Neural cell (in vitro differentiated cells): Measurements from ENCODE around the gene IMPG2. TPM values are rescaled to one million over a fixed set of nuclear protein-coding genes. Genes with fewer than 3 reads are reported as not detected.

ENCODE experiments used
- H2AFZ ChIP-seq: fragments of 200-600, 300-800 bp; sonication (generic), shearing (Covaris generic); 2 replicates; pipeline ENCODE4 v1.6.0; 2014; ENCODE audit warnings: low read depth, mild to moderate bottlenecking, antibody characterized with exemption, low read length, moderate library complexity
- H3F3A ChIP-seq: fragments of 200-600 bp; shearing (Covaris generic); 2 replicates; pipeline ENCODE4 v1.6.1; 2016; ENCODE audit warnings: mild to moderate bottlenecking, moderate library complexity, mixed read lengths, antibody characterized with exemption, low read length; ENCODE audit not compliant: insufficient read depth, poor library complexity, severe bottlenecking
- H3K27ac ChIP-seq: fragments of 200-600, 300-800 bp; sonication (generic), shearing (Covaris generic); 2 replicates; pipeline ENCODE4 v1.5.1; 2014; ENCODE audit warnings: mild to moderate bottlenecking, low read length, moderate library complexity
- H3K27me3 ChIP-seq: fragments of 300-800, 200-600 bp; sonication (generic), shearing (Covaris generic); 2 replicates; pipeline ENCODE4 v1.6.0; 2014; ENCODE audit warnings: mild to moderate bottlenecking, low read depth, low read length, moderate library complexity; ENCODE audit not compliant: insufficient read depth
- H3K36me3 ChIP-seq: fragments of 300-800, 200-600 bp; sonication (generic), shearing (Covaris generic); 2 replicates; pipeline ENCODE4 v1.5.1; 2014; ENCODE audit warnings: mild to moderate bottlenecking, antibody characterized with exemption, low read length, moderate library complexity; ENCODE audit not compliant: insufficient read depth
- H3K4me2 ChIP-seq: fragments of 300-800, 200-600 bp; sonication (generic), shearing (Covaris generic); 2 replicates; pipeline ENCODE4 v1.6.0; 2014; ENCODE audit warnings: mild to moderate bottlenecking, low read length
- H3K4me3 ChIP-seq: fragments of 300-800, 200-600 bp; sonication (generic), shearing (Covaris generic); 2 replicates; pipeline ENCODE4 v1.5.1; 2014; ENCODE audit warnings: mild to moderate bottlenecking, low read length, moderate library complexity
- H3K79me2 ChIP-seq: fragments of 200-600 bp; shearing (Covaris generic); replicated peaks from 2 replicates; pipeline ENCODE4 v1.6.0; 2014; ENCODE audit warnings: mild to moderate bottlenecking, low read length, moderate library complexity; ENCODE audit not compliant: insufficient read depth
- H3K9ac ChIP-seq: fragments of 300-800, 200-600 bp; sonication (generic), shearing (Covaris generic); 2 replicates; pipeline ENCODE4 v1.6.1; 2016; ENCODE audit warnings: mild to moderate bottlenecking, low read length, mixed read lengths
- H3K9me2 ChIP-seq: fragments of 200-600 bp; shearing (Covaris generic); 2 replicates; pipeline ENCODE4 v1.6.1; 2016; ENCODE audit warnings: mild to moderate bottlenecking, low read length, mixed read lengths; ENCODE audit not compliant: insufficient read depth
- H3K9me3 ChIP-seq: fragments of 200-600, 300-800 bp; sonication (generic), shearing (Covaris generic); 2 replicates; pipeline ENCODE4 v1.6.1; 2016; ENCODE audit warnings: mild to moderate bottlenecking, mixed run types, low read length, moderate library complexity, mixed read lengths
- H4K20me1 ChIP-seq: fragments of 200-600 bp; shearing (Covaris generic); 2 replicates; pipeline ENCODE4 v1.6.1; 2016; ENCODE audit warnings: mild to moderate bottlenecking, mixed run types; ENCODE audit not compliant: insufficient read depth
- EP300 ChIP-seq: fragments of 450-650 bp; conservative IDR thresholded peaks from 2 replicates; pipeline ENCODE4 v1.6.1; 2014; ENCODE audit warnings: antibody characterized with exemption, mild to moderate bottlenecking, moderate library complexity; ENCODE audit not compliant: poor library complexity, severe bottlenecking
- EZH2 ChIP-seq: fragments of 200-600, 300-800 bp; shearing (Covaris generic), sonication (generic); IDR thresholded peaks from 2 replicates; pipeline ENCODE4 v1.6.1; 2014; ENCODE audit warnings: antibody characterized with exemption, low read length, borderline replicate concordance, mild to moderate bottlenecking; ENCODE audit not compliant: insufficient read depth, poor library complexity, severe bottlenecking
- MXI1 ChIP-seq: fragments of 450-650 bp; conservative IDR thresholded peaks from 2 replicates; pipeline ENCODE4 v1.6.1; 2014; ENCODE audit warnings: antibody characterized with exemption, mild to moderate bottlenecking; ENCODE audit not compliant: poor library complexity, severe bottlenecking
- POLR2AphosphoS5 ChIP-seq: IDR thresholded peaks from 2 replicates; pipeline ENCODE4 v1.6.1; 2012
- RAD21 ChIP-seq: fragments of 450-650 bp; conservative IDR thresholded peaks from 2 replicates; pipeline ENCODE4 v1.6.1; 2014; ENCODE audit warnings: antibody characterized with exemption, mild to moderate bottlenecking, moderate library complexity
- SMC3 ChIP-seq: fragments of 450-650 bp; conservative IDR thresholded peaks from 2 replicates; pipeline ENCODE4 v1.6.1; 2014; ENCODE audit warnings: antibody characterized with exemption, mild to moderate bottlenecking, moderate library complexity; ENCODE audit not compliant: poor library complexity
- TAF1 ChIP-seq: IDR thresholded peaks from 2 replicates; pipeline ENCODE4 v1.6.1; 2012; ENCODE audit warnings: low read depth
- polyA plus RNA-seq: library from polyadenylated mRNA; depleted of rRNA; stranded (reverse); fragments of >200 nt; gene quantifications from 2 replicates; pipeline ENCODE4 v1.2.3, GENCODE V29; 2014
- TF ChIP-seq, protein P1 (sequence below): fragments of 450-650 bp; IDR thresholded peaks from 2 replicates; pipeline ENCODE4 v1.5.1; 2014; ENCODE audit warnings: antibody characterized with exemption, mild to moderate bottlenecking, moderate library complexity; ENCODE audit not compliant: poor library complexity, severe bottlenecking
- TF ChIP-seq, protein P2 (sequence below): IDR thresholded peaks from 2 replicates; pipeline ENCODE4 v1.6.1; 2012; ENCODE audit warnings: borderline replicate concordance

Gene IMPG2
- polyA plus RNA-seq, 1 donor from 2014 or later: 6.3 TPM

DNA sequence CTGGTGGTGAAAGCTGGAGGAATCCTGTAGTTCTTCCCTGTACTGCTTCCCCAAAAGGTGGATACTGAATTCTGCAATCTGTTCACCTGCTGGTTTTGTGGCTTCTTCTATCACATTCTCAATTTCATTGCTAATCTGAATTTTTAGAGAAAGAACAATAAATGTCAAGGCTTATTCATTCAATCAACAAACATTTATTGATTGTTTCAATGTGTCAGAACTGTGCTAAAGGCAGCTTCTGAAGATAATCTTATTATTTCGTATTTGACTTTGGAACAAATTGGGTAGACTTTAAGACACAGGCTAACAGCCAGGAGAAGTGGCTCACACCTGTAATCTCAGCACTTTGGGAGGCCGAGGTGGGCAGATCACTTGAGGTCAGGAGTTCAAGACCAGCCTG, 46.8 kb downstream of the IMPG2 start:
- Histone ChIP-seq H2AFZ (no peak overlapping the region), H3K79me2 (no peaks in the 10 kb centered on the region), H3K4me2 (no peak overlapping the region), H4K20me1 (no peaks in the 10 kb centered on the region), H3F3A (no peaks in the 10 kb centered on the region), H3K9me3 (no peaks in the 10 kb centered on the region), H3K36me3 (no peaks in the 10 kb centered on the region), H3K27me3 (no peaks in the 10 kb centered on the region), H3K4me3 (no peak overlapping the region), H3K9me2 (no peaks in the 10 kb centered on the region), H3K27ac (no peak overlapping the region), H3K9ac (no peak overlapping the region)
- TF ChIP-seq POLR2AphosphoS5: no peak
- no peak for TF ChIP-seq EP300
- TF ChIP-seq, protein P1, sequence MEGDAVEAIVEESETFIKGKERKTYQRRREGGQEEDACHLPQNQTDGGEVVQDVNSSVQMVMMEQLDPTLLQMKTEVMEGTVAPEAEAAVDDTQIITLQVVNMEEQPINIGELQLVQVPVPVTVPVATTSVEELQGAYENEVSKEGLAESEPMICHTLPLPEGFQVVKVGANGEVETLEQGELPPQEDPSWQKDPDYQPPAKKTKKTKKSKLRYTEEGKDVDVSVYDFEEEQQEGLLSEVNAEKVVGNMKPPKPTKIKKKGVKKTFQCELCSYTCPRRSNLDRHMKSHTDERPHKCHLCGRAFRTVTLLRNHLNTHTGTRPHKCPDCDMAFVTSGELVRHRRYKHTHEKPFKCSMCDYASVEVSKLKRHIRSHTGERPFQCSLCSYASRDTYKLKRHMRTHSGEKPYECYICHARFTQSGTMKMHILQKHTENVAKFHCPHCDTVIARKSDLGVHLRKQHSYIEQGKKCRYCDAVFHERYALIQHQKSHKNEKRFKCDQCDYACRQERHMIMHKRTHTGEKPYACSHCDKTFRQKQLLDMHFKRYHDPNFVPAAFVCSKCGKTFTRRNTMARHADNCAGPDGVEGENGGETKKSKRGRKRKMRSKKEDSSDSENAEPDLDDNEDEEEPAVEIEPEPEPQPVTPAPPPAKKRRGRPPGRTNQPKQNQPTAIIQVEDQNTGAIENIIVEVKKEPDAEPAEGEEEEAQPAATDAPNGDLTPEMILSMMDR: no peak
- TF ChIP-seq TAF1: no peak
- TF ChIP-seq, protein P2, sequence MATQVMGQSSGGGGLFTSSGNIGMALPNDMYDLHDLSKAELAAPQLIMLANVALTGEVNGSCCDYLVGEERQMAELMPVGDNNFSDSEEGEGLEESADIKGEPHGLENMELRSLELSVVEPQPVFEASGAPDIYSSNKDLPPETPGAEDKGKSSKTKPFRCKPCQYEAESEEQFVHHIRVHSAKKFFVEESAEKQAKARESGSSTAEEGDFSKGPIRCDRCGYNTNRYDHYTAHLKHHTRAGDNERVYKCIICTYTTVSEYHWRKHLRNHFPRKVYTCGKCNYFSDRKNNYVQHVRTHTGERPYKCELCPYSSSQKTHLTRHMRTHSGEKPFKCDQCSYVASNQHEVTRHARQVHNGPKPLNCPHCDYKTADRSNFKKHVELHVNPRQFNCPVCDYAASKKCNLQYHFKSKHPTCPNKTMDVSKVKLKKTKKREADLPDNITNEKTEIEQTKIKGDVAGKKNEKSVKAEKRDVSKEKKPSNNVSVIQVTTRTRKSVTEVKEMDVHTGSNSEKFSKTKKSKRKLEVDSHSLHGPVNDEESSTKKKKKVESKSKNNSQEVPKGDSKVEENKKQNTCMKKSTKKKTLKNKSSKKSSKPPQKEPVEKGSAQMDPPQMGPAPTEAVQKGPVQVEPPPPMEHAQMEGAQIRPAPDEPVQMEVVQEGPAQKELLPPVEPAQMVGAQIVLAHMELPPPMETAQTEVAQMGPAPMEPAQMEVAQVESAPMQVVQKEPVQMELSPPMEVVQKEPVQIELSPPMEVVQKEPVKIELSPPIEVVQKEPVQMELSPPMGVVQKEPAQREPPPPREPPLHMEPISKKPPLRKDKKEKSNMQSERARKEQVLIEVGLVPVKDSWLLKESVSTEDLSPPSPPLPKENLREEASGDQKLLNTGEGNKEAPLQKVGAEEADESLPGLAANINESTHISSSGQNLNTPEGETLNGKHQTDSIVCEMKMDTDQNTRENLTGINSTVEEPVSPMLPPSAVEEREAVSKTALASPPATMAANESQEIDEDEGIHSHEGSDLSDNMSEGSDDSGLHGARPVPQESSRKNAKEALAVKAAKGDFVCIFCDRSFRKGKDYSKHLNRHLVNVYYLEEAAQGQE: no peak
- no peak for TF ChIP-seq MXI1
- no peak for TF ChIP-seq EZH2
- TF ChIP-seq SMC3: no peak
- no peak for TF ChIP-seq RAD21

DNA sequence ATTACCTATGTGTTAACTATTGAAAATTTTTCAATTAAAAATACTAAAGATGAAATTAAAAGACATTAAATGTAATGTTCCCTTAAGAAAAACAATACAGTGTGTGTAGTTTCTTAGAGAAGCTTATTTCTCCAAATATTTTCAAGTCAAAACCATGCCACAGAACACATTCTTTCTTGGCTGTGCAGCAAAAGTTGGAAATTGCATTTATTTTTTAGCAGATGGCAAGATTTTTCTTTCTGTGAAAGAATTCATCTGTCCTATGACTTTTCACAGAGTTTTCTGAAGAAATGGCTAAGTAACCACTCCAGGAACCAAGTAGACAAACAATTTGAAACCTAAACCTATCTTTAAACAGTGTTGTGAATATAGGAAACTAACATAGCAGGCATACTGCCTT, 47.2 kb downstream of the IMPG2 start:
- no peak overlapping the region for H3K4me2 ChIP-seq
- no peaks in the 10 kb centered on the region for H3K79me2 ChIP-seq
- no peak overlapping the region for H3K4me3 ChIP-seq
- H3K27me3 ChIP-seq: no peaks in the 10 kb centered on the region
- no peaks in the 10 kb centered on the region for H3F3A ChIP-seq
- H3K36me3 ChIP-seq: no peaks in the 10 kb centered on the region
- H4K20me1 ChIP-seq: no peaks in the 10 kb centered on the region
- H3K9ac ChIP-seq: no peak overlapping the region
- H3K9me2 ChIP-seq: no peaks in the 10 kb centered on the region
- H2AFZ ChIP-seq: no peak overlapping the region
- no peak for TF ChIP-seq SMC3
- TF ChIP-seq POLR2AphosphoS5: no peak
- TF ChIP-seq MXI1: no peak
- TF ChIP-seq EZH2: no peak
- TF ChIP-seq, protein P2: no peak
- TF ChIP-seq, protein P1: no peak
- no peak for TF ChIP-seq RAD21
- no peak for TF ChIP-seq TAF1
- TF ChIP-seq EP300: no peak
- no peaks in the 10 kb centered on the region for H3K9me3 ChIP-seq
- no peak overlapping the region for H3K27ac ChIP-seq
